Neuron (in vitro differentiated cells): ENCODE results near the gene TET3.
A peak's percentile ranks its signal among the peaks of the same experiment; 100 is the strongest.

Experiments used
- H2AFZ ChIP-seq: one replicate; pipeline ENCODE4 v1.6.1; 2013; ENCODE audit warnings: low read depth, mild to moderate bottlenecking, inconsistent platforms, low read length, moderate library complexity
- H3K27me3 ChIP-seq: one replicate; pipeline ENCODE4 v1.6.1; 2013; ENCODE audit warnings: low read length; ENCODE audit not compliant: insufficient read depth
- H3K36me3 ChIP-seq: one replicate; pipeline ENCODE4 v1.6.1; 2013; ENCODE audit warnings: low read length; ENCODE audit not compliant: insufficient read depth
- H3K4me1 ChIP-seq: one replicate; pipeline ENCODE4 v1.6.1; 2013; ENCODE audit warnings: low read length; ENCODE audit not compliant: insufficient read depth
- H3K4me3 ChIP-seq: 2 replicates; pipeline ENCODE4 v1.5.1; 2013; ENCODE audit warnings: mild to moderate bottlenecking, low read length, moderate library complexity
- H3K9me3 ChIP-seq: one replicate; pipeline ENCODE4 v1.6.1; 2013; ENCODE audit warnings: low read length

The TET3 gene

DNA sequence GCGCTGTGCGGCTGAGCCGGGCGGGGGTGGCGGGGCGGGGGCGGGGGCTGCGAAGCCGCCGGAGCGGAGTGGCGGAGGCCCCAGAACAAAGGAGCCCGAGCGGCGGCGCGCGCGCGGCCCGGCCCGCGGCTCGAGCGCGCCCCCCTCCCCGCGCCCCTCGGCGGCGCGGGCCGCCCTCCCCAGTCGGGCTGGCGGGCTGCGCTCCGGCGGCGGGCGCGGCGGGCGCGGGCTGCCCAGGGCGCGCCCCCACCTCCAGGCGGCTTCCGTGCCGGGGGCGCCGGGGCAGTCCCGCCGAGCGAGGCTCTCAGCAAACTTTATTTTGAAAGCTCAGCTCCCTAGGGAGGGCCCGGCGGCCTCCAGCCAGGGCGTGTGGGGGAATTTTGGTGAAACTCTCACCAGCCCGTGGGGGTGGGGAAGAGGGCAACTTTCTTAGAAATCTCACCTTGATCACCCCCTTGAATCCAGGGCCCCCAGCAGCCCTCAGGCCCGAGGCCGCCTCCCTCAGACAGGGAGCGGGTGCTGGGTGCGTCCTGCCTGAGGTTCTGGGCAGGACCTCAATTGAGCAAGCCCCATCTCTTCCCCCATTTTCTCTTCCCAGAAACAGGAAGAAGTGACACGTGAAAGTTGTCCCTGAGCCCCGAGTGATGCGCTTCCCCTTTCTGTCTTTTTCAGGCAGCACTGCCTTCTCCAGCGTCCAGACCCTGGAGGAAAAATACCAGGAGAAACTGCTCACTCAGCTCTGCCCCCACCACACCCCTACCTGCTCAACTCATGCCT, 786 bp downstream of the TET3 start:
- H3K4me1 ChIP-seq = peaks cover 44% of the 10 kb centered on the region
- peaks cover 33% of the 10 kb centered on the region for H3K36me3 ChIP-seq
- H3K4me3 ChIP-seq = peak overlapping the region; percentile 59
- no peaks in the 10 kb centered on the region for H3K9me3 ChIP-seq
- no peaks in the 10 kb centered on the region for H3K27me3 ChIP-seq
- H2AFZ ChIP-seq = no peak overlapping the region

DNA sequence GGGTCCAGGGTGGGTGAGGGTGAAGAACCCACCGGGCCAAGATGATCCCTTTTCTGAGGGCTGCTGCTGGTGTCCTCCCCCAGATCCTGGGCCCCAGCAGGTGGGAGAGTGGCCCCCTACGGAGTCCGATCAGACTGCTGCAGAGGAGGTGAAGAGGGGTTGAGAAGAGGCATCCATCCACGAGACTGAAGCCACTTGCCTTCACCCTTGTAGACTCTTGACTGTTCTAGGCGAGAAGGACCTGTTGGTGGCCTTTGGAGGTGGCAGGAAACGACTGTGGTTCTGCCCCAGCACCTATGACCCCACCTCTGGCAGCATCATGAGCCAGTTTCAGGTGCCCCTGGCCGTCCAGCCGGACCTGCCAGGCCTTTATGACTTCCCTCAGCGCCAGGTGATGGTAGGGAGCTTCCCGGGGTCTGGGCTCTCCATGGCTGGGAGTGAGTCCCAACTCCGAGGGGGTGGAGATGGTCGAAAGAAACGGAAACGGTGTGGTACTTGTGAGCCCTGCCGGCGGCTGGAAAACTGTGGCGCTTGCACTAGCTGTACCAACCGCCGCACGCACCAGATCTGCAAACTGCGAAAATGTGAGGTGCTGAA, 1.5 kb downstream of the TET3 start:
- H3K4me1 ChIP-seq = peaks cover 43% of the 10 kb centered on the region

DNA sequence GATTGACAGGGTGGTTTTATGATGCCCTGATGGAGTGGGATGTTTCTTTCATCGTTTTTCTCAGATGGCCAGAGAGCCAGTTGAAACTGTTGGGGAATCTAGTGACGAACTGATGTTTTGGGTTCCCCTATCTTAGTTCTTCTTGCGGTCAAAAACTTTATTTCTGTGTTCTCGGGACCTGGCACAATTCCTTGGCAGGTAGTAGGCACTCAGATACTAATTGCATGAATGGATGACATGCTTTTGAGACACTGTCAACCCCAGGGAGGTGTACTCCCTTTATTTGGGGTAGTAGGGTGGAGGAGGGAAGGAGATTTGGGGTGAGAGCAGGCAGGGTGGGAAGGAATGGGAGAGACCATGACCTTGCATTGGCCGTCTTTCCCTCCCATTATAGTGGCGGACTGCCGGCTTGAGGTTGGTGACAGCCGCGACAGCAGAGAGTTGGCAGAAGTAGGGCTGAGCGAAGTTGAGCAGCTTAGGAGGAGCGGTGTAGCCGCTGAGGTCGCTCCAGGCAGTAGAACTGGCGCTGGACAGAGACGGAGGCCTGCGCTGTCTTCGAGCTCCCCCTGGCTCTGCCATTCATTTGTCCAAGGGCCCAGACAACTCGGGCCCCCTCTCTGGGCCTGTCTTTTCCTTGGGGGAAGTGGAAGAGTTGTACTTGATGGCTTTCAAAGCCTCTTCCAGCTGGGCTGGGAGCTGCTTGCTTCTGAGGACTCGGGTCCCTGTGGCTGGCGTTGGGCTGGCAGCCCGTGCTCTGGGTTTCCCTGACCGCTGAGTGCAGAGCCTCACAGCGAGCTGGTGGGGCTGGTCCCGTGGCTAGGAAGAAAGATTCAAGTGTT, 2.6 kb downstream of the TET3 start:
- no peak overlapping the region for H2AFZ ChIP-seq
- peaks cover 42% of the 10 kb centered on the region for H3K4me1 ChIP-seq
- peaks cover 3% of the 10 kb centered on the region for H3K9me3 ChIP-seq
- H3K27me3 ChIP-seq = no peaks in the 10 kb centered on the region
- peak overlapping the region; percentile 26 for H3K4me3 ChIP-seq
- peaks cover 38% of the 10 kb centered on the region for H3K36me3 ChIP-seq

More for the DNA sequence above, 1.5 kb downstream of the TET3 start:
- Histone ChIP-seq H3K4me3 (peak overlapping the region; percentile 59), H3K9me3 (no peaks in the 10 kb centered on the region), H3K27me3 (no peaks in the 10 kb centered on the region), H2AFZ (no peak overlapping the region), H3K36me3 (peaks cover 35% of the 10 kb centered on the region)

- Histone ChIP-seq H3K4me3 (peak overlapping the region; percentile 26), H3K9me3 (peaks cover 3% of the 10 kb centered on the region), H3K4me1 (peaks cover 42% of the 10 kb centered on the region), H3K36me3 (peaks cover 42% of the 10 kb centered on the region), H2AFZ (no peak overlapping the region), H3K27me3 (no peaks in the 10 kb centered on the region)
Observed at GRCh38 chr2:73987948-73988700, 3.4 kb downstream of the TET3 start.

- peaks cover 3% of the 10 kb centered on the region for H3K9me3 ChIP-seq
- peaks cover 35% of the 10 kb centered on the region for H3K4me1 ChIP-seq
- no peak overlapping the region for H2AFZ ChIP-seq
- H3K4me3 ChIP-seq = no peak overlapping the region
- no peaks in the 10 kb centered on the region for H3K27me3 ChIP-seq
- H3K36me3 ChIP-seq = peaks cover 44% of the 10 kb centered on the region
Observed at GRCh38 chr2:73989972-73990371, 5.3 kb downstream of the TET3 start.

DNA sequence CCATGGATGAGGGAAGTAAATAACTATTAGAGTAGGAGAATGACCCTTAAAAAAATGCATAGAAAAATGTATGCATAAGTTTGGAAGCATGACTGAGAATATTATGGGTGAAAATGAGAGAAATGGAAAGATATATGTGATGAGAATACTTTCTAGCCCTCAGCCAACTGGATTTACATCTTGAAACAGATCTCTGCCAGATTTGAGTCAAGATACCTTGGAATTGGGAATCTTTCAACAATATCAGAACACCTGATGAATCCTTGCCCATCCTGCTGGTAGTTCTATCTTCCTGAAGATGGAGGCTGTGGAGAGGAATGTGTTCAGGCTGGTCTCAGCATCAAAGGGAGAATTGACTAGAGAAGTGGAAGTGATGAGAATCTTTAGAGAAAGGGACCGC, 5.8 kb downstream of the TET3 start:
- Histone ChIP-seq H3K4me1 (peaks cover 35% of the 10 kb centered on the region), H3K36me3 (peaks cover 44% of the 10 kb centered on the region), H3K9me3 (peaks cover 3% of the 10 kb centered on the region), H2AFZ (no peak overlapping the region), H3K27me3 (no peaks in the 10 kb centered on the region), H3K4me3 (no peak overlapping the region)

DNA sequence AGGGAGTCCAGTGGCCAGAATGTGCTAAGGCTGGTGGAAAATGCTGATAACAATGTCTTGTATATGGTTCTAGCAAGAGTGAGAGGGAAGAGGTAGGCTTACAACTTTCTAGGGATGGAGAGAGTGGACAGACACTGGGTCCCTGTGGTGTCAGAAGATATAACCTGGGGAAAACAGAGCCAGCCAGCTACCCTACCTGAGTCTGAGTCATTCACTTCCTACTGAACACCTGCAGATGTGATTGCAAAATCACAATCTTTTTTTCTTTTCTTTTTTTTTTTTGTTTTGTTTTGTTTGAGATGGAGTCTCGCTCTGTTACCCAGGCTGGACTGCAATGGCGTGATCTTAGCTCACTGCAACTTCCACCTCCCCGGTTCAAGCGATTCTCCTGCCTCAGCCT, 7.3 kb downstream of the TET3 start:
- Histone ChIP-seq H3K4me3 (no peak overlapping the region), H3K36me3 (peaks cover 34% of the 10 kb centered on the region), H3K27me3 (no peaks in the 10 kb centered on the region), H3K9me3 (peaks cover 3% of the 10 kb centered on the region), H3K4me1 (peaks cover 23% of the 10 kb centered on the region), H2AFZ (no peak overlapping the region)

- no peaks in the 10 kb centered on the region for H3K27me3 ChIP-seq
- H3K36me3 ChIP-seq = peaks cover 26% of the 10 kb centered on the region
- peaks cover 23% of the 10 kb centered on the region for H3K4me1 ChIP-seq
- no peak overlapping the region for H3K4me3 ChIP-seq
- peaks cover 3% of the 10 kb centered on the region for H3K9me3 ChIP-seq
- no peak overlapping the region for H2AFZ ChIP-seq
Observed at GRCh38 chr2:73993376-73993775, 8.7 kb downstream of the TET3 start.

DNA sequence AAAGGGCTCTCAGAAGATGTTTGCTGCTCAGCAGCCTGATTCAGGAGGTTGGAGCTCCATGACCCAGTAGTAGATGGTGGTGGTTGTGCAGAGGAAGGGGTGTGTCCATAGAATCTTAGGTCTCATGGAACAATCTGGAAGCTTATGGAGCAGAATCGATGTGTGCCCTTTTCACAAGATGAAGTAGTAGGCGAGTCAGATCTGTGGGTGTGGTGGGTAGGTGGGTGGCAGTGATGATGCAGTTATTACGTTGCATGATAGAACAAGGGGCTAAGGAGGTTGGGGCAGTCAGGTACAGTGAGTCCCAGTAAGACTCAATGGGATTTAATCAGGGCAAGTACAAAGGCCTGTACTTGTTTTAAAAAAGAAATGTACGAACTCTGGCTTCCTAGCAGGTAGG, 9.1 kb downstream of the TET3 start:
- Histone ChIP-seq H3K4me1 (peaks cover 24% of the 10 kb centered on the region), H3K4me3 (no peak overlapping the region), H3K27me3 (no peaks in the 10 kb centered on the region), H3K9me3 (peaks cover 3% of the 10 kb centered on the region), H2AFZ (no peak overlapping the region), H3K36me3 (peaks cover 26% of the 10 kb centered on the region)

DNA sequence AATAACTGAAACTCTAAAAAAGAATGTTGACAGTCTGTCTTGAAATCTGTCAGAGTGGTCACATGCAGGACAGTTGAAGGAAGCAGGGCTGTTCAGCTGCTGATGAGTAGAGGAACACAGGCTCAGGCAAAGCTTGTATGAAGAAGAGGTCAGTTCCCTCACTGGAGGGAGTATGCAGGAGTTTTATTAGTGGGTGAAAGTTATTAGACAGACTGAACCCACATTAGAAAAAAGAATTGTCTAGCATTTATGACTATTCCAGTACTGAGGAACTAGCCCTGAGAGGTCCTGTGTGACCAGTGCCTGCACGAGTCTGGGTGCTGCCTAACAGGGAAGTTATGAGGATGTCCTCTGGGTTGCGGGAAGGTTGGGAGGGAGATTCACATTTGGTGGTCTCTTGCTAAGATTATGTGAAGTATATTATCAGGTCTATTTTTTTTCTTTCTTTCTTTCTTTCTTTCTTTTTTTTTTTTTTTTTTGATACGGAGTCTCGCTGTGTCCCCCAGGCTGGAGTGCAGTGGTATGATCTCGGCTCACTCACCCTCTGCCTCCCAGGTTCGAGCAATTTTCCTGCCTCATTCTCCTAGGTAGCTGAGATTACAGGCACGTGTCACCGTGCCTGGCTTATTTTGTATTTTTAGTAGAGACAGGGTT, 9.6 kb downstream of the TET3 start:
- H3K4me1 ChIP-seq = peaks cover 28% of the 10 kb centered on the region
- no peak overlapping the region for H2AFZ ChIP-seq
- peaks cover 23% of the 10 kb centered on the region for H3K36me3 ChIP-seq
- H3K4me3 ChIP-seq = no peak overlapping the region
- H3K27me3 ChIP-seq = no peaks in the 10 kb centered on the region
- peaks cover 3% of the 10 kb centered on the region for H3K9me3 ChIP-seq

DNA sequence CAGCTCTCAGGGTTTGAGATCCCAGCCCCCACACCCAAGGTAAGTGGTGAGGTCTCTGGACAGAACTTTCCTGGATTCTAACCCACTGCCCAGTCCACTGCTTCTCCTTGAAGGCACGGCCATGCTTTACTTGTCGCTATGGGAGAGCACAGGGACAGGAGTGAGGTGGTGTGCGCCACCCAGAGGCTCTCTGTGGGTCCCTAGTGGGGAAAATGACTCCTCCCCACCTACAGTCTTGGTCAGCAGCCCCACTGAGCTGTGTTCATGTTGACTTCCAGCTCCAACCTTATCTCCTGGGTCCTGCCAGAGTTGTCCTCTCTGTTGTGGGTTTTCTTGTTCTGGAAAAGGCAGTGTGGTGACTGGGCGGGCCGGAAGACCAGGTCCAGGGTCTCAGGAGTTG, 11.1 kb downstream of the TET3 start:
- no peak overlapping the region for H3K4me3 ChIP-seq
- peaks cover 41% of the 10 kb centered on the region for H3K4me1 ChIP-seq
- peaks cover 9% of the 10 kb centered on the region for H3K36me3 ChIP-seq
- no peaks in the 10 kb centered on the region for H3K27me3 ChIP-seq
- H2AFZ ChIP-seq = no peak overlapping the region
- peaks cover 3% of the 10 kb centered on the region for H3K9me3 ChIP-seq

GRCh38 chr2:73997813-73998212, 13.1 kb downstream of the TET3 start:
- no peaks in the 10 kb centered on the region for H3K9me3 ChIP-seq
- no peak overlapping the region for H2AFZ ChIP-seq
- H3K36me3 ChIP-seq = peaks cover 4% of the 10 kb centered on the region
- no peaks in the 10 kb centered on the region for H3K27me3 ChIP-seq
- peaks cover 55% of the 10 kb centered on the region for H3K4me1 ChIP-seq
- H3K4me3 ChIP-seq = no peak overlapping the region
